DOHH2 (cell line): ENCODE results near the gene AZIN2.

Experiments used
- EZH2phosphoT487 ChIP-seq: fragments of 200-600 bp; sonication (generic); IDR thresholded peaks from 2 replicates; pipeline ENCODE4 v1.6.1; 2017; ENCODE audit warnings: borderline replicate concordance, mild to moderate bottlenecking, antibody characterized with exemption, low read length, moderate library complexity, mixed read lengths
- TF ChIP-seq, protein P1 (sequence below): fragments of 200-600 bp; sonication (generic); IDR thresholded peaks from one replicate; pipeline ENCODE4 v1.5.1; 2014; ENCODE audit warnings: antibody characterized with exemption, mild to moderate bottlenecking, low read depth, low read length; ENCODE audit not compliant: poor library complexity, severe bottlenecking

GRCh38 chr1:33042831-33043230, 38.1 kb upstream of the AZIN2 start:
- TF ChIP-seq, protein P1, sequence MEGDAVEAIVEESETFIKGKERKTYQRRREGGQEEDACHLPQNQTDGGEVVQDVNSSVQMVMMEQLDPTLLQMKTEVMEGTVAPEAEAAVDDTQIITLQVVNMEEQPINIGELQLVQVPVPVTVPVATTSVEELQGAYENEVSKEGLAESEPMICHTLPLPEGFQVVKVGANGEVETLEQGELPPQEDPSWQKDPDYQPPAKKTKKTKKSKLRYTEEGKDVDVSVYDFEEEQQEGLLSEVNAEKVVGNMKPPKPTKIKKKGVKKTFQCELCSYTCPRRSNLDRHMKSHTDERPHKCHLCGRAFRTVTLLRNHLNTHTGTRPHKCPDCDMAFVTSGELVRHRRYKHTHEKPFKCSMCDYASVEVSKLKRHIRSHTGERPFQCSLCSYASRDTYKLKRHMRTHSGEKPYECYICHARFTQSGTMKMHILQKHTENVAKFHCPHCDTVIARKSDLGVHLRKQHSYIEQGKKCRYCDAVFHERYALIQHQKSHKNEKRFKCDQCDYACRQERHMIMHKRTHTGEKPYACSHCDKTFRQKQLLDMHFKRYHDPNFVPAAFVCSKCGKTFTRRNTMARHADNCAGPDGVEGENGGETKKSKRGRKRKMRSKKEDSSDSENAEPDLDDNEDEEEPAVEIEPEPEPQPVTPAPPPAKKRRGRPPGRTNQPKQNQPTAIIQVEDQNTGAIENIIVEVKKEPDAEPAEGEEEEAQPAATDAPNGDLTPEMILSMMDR = no peak
- no peak for TF ChIP-seq EZH2phosphoT487
